Neural crest cell (in vitro differentiated cells): ENCODE data around the gene SYNRG. TPM values are rescaled to one million over a fixed set of nuclear protein-coding genes. Genes with fewer than 3 reads are reported as not detected.

Experiments used
- DNase-seq: peaks from one replicate; pipeline ENCODE4 v3.0.0; 2021; ENCODE audit warnings: low read depth, mixed read lengths, low spot score
- H3K27ac Mint-ChIP-seq: one replicate; pipeline ENCODE4 v1.8.0; 2021; ENCODE audit warnings: mild to moderate bottlenecking, mixed read lengths; ENCODE audit not compliant: unreplicated experiment
- H3K27me3 Mint-ChIP-seq: 2 replicates; pipeline ENCODE4 v1.8.0; 2021; ENCODE audit warnings: low read depth, mild to moderate bottlenecking, mixed read lengths
- H3K36me3 Mint-ChIP-seq: 2 replicates; pipeline ENCODE4 v1.8.0; 2021; ENCODE audit warnings: low read depth, mild to moderate bottlenecking, mixed read lengths
- H3K4me1 Mint-ChIP-seq: 2 replicates; pipeline ENCODE4 v1.8.0; 2021; ENCODE audit warnings: mixed read lengths
- H3K4me3 Mint-ChIP-seq: one replicate; pipeline ENCODE4 v1.8.0; 2021; ENCODE audit warnings: mild to moderate bottlenecking, mixed read lengths
- H3K9me3 Mint-ChIP-seq: 2 replicates; pipeline ENCODE4 v1.8.0; 2021; ENCODE audit warnings: mixed read lengths
- CTCF ChIP-seq: fragments of 200-600 bp; sonication (generic); conservative IDR thresholded peaks from 2 replicates; pipeline ENCODE4 v1.5.0; 2021; ENCODE audit warnings: antibody characterized with exemption, mild to moderate bottlenecking
- long read RNA-seq: library from polyadenylated mRNA; unstranded; transcript quantifications from one replicate; pipeline ENCODE4 v2.0.0, GENCODE V29; 2020
- total RNA-seq: library from RNA; stranded (reverse); gene quantifications from 2 replicates; pipeline ENCODE4 v1.2.1, GENCODE V29; 2021

SYNRG gene, protein sequence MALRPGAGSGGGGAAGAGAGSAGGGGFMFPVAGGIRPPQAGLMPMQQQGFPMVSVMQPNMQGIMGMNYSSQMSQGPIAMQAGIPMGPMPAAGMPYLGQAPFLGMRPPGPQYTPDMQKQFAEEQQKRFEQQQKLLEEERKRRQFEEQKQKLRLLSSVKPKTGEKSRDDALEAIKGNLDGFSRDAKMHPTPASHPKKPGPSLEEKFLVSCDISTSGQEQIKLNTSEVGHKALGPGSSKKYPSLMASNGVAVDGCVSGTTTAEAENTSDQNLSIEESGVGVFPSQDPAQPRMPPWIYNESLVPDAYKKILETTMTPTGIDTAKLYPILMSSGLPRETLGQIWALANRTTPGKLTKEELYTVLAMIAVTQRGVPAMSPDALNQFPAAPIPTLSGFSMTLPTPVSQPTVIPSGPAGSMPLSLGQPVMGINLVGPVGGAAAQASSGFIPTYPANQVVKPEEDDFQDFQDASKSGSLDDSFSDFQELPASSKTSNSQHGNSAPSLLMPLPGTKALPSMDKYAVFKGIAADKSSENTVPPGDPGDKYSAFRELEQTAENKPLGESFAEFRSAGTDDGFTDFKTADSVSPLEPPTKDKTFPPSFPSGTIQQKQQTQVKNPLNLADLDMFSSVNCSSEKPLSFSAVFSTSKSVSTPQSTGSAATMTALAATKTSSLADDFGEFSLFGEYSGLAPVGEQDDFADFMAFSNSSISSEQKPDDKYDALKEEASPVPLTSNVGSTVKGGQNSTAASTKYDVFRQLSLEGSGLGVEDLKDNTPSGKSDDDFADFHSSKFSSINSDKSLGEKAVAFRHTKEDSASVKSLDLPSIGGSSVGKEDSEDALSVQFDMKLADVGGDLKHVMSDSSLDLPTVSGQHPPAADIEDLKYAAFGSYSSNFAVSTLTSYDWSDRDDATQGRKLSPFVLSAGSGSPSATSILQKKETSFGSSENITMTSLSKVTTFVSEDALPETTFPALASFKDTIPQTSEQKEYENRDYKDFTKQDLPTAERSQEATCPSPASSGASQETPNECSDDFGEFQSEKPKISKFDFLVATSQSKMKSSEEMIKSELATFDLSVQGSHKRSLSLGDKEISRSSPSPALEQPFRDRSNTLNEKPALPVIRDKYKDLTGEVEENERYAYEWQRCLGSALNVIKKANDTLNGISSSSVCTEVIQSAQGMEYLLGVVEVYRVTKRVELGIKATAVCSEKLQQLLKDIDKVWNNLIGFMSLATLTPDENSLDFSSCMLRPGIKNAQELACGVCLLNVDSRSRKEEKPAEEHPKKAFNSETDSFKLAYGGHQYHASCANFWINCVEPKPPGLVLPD (N-terminal part only)
- total RNA-seq, result 43.0 and 50.6 TPM in 2 replicates
- long read RNA-seq, partial matches to known transcripts, result 7 of 14 reads
- long read RNA-seq, other reads (novel, unspliced or antisense), result 7 of 14 reads

DNA sequence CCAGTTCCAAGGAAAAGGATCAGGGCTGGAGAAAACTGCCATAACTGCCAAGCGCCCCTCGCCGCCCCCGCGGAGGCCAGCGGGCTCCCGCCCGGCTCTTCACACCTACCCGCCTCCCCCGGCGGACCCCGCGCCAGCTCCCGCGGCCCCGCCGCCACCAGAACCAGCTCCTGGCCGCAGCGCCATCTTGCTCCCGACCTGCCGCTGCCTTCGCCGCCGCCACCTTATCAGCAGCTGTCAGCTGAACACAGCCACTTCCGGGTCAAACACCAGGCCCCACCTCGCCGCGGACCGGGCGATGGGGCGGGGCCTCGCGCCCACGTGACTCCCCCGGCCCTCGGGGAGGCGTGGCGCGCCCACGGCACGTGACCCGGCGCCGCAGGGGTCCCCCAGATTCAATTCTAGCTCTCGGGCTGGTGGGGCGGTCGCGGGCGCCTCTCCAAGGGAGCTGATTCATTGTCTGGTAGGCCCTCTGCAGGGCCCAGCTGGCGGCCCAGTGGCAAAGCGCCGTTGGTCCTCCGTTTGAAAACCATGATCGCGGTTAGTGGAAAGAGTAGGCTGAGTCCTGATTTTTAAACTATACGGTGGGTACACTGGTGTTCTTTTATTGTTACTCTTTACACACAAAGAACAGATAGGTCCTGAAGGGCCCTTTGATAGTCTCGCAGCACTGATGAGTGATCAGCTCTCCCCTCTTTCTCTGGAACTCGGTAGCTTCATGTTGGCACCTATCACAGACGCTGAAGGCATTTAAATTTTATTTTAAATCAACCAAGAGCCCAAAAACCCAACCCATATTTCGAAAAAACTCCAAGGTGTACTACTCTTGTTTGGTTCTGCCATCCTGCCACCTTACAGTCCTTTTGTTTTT lies at the start of gene SYNRG:
Gene SYNRG (minus strand): TSS at position 249 of the 871 bp plus-strand sequence. CDS start 63 bp downstream, at position 186.
- peak within 1 kb of the TSS; percentile 99 for H3K27ac Mint-ChIP-seq
- H3K27me3 Mint-ChIP-seq, result no peaks in the 10 kb centered on the region
- peaks cover 34% of the 10 kb centered on the region for H3K4me1 Mint-ChIP-seq
- peaks cover 20% of the 10 kb centered on the region for H3K36me3 Mint-ChIP-seq
- DNase-seq, result peak; percentile 94
- H3K4me3 Mint-ChIP-seq, result peak within 1 kb of the TSS; percentile 99
- TF ChIP-seq CTCF, result peak; percentile 51
- H3K9me3 Mint-ChIP-seq, result no peaks in the 10 kb centered on the region

DNA sequence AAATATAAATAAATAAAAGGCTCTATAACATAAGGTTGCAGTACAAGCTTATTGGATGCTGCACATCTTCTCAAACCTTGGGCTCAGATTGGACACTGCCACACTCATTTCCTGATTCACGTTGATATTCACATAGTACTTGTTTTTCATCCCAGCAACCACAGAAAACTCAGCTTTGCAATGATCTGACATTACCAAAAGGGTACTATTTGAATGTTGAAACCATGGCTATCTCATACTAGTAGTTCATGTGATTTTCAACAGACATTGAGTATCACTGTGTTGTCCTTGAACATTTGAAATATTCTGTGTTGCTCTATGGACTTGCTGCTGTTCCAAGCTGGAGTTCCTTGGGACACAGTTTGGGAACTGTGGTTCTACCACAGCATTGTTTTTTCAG lies 48.0 kb upstream of the SYNRG start:
- Mint-ChIP-seq H3K4me1 (peaks cover 2% of the 10 kb centered on the region), H3K36me3 (no peaks in the 10 kb centered on the region)

GRCh38 chr17:37651849-37652248 lies 42.6 kb upstream of the SYNRG start:
- Mint-ChIP-seq H3K9me3 (no peaks in the 10 kb centered on the region), H3K27me3 (peaks cover 68% of the 10 kb centered on the region), H3K36me3 (no peaks in the 10 kb centered on the region), H3K4me3 (no peak overlapping the region), H3K4me1 (no peaks in the 10 kb centered on the region), H3K27ac (no peak overlapping the region)
- TF ChIP-seq CTCF, result no peak
- no peak for DNase-seq

More for the DNA sequence above, 48.0 kb upstream of the SYNRG start:
- no peak for DNase-seq
- H3K27ac Mint-ChIP-seq, result no peak overlapping the region
- H3K4me3 Mint-ChIP-seq, result no peak overlapping the region
- no peak for TF ChIP-seq CTCF
- H3K27me3 Mint-ChIP-seq, result peaks cover 33% of the 10 kb centered on the region
- no peaks in the 10 kb centered on the region for H3K9me3 Mint-ChIP-seq

DNA sequence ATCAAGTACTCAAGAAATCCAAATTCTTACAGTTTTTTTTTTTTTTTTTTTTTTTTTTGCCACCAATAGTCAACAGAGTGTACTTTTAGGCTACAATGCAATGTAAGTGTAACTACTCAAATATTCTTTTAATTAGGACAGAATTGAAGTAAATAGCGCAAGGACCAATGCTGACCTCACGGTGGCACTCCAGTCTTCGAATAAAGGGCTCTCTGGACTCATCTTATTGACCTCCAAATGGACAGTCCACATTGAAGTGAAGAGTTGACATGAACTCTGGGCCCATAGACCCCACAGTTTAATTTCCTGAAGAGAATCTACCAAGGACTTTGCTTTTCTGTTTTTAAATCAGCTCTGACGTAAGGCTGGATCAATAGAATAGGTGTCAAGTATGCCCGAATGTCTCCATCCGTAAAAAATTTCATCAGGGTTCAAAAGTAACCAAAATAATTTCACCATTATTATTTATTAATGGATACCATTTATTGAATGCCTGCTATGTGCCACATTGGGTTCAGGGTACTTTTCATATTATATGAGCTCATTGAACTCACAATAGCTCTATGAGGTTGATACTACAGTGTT lies 41.3 kb upstream of the SYNRG start:
- TF ChIP-seq CTCF, result peak; percentile 66
- Mint-ChIP-seq H3K36me3 (no peaks in the 10 kb centered on the region), H3K4me3 (no peak overlapping the region), H3K27me3 (peaks cover 81% of the 10 kb centered on the region), H3K9me3 (no peaks in the 10 kb centered on the region), H3K4me1 (no peaks in the 10 kb centered on the region), H3K27ac (no peak overlapping the region)
- peak; percentile 27 for DNase-seq
